ENCODE results near the gene KRTAP5-6. TPM values are rescaled to one million over a fixed set of nuclear protein-coding genes. Genes with fewer than 3 reads are reported as not detected.

KRTAP5-6 gene
- total RNA-seq, 2 donors from 2014 or later: not detected

DNA sequence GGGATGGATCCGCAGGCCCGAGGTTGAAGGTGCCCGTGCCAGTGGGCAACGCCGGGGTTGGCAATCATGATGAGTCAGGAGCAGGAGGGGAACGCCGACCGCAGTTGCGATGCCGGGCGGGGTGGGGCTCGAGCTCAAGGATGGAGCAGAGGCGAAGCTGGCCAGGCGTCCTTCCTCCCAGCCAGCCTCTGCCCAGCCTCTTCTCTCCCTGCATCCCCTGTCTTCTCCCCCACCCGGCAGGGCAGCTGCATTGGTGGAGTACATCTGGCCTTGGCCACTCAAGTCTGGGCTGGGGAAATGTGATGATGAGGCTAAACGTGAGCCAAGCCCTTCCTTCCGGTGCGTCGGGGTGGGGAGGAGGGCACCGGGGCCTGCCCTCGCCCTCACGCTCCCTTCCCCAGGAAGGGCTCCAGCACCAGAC lies 49.5 kb downstream of the KRTAP5-6 start:
- Histone ChIP-seq H3K4me1 (ENCODE audit: control insufficient read depth in 1 of 2, low read depth in 2 of 2) (peaks cover 26 to 49% of the 10 kb centered on the region in 2 donors), H3K27ac (peak overlapping the region in 1 of 2 donors; percentile 98)
- TF ChIP-seq, protein P1, sequence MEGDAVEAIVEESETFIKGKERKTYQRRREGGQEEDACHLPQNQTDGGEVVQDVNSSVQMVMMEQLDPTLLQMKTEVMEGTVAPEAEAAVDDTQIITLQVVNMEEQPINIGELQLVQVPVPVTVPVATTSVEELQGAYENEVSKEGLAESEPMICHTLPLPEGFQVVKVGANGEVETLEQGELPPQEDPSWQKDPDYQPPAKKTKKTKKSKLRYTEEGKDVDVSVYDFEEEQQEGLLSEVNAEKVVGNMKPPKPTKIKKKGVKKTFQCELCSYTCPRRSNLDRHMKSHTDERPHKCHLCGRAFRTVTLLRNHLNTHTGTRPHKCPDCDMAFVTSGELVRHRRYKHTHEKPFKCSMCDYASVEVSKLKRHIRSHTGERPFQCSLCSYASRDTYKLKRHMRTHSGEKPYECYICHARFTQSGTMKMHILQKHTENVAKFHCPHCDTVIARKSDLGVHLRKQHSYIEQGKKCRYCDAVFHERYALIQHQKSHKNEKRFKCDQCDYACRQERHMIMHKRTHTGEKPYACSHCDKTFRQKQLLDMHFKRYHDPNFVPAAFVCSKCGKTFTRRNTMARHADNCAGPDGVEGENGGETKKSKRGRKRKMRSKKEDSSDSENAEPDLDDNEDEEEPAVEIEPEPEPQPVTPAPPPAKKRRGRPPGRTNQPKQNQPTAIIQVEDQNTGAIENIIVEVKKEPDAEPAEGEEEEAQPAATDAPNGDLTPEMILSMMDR (IDR thresholded peaks at IDR 0.05): no peak

GRCh38 chr11:1746956-1747752 lies 50.2 kb downstream of the KRTAP5-6 start:
- Histone ChIP-seq H3K36me3 (no peaks in the 10 kb centered on the region), H3K4me1 (ENCODE audit: control insufficient read depth in 1 of 2, low read depth in 2 of 2) (peaks cover 32 to 55% of the 10 kb centered on the region in 2 donors), H3K27me3 (replicated peaks; ENCODE audit: insufficient read depth) (no peaks in the 10 kb centered on the region), H3K27ac (peak overlapping the region in 1 of 2 donors; percentile 98), H3K4me3 (peak overlapping the region; percentile 88), H3K9me3 (no peaks in the 10 kb centered on the region)
- DNase-seq (ENCODE audit: low spot score) (no peak), ATAC-seq (ENCODE audit: insufficient number of reproducible peaks, low FRiP score, low read depth) (no peak)
- TF ChIP-seq, protein P1 (IDR thresholded peaks at IDR 0.05): no peak

More for the DNA sequence above, 49.5 kb downstream of the KRTAP5-6 start:
- Histone ChIP-seq H3K27me3 (replicated peaks; ENCODE audit: insufficient read depth) (no peaks in the 10 kb centered on the region), H3K4me3 (peak overlapping the region; percentile 88), H3K36me3 (no peaks in the 10 kb centered on the region), H3K9me3 (no peaks in the 10 kb centered on the region)
- DNase-seq (ENCODE audit: low spot score): no peak
- ATAC-seq (ENCODE audit: insufficient number of reproducible peaks, low FRiP score, low read depth): no peak

Other genes with a start within 250 kb of the KRTAP5-6 start
- gene MOB2, start 210.4 kb upstream of the KRTAP5-6 start, total RNA-seq: 10 to 100 TPM; 31.4 to 87.7 TPM
- gene DUSP8, start 124.9 kb upstream of the KRTAP5-6 start, total RNA-seq: 1 to 10 TPM; 3.7 to 7.6 TPM
- gene KRTAP5-1, start 111.9 kb upstream of the KRTAP5-6 start, total RNA-seq: not detected
- not detected for gene KRTAP5-2, start 98.9 kb upstream of the KRTAP5-6 start, total RNA-seq
- gene KRTAP5-3, start 88.7 kb upstream of the KRTAP5-6 start, total RNA-seq: not detected
- not detected for gene KRTAP5-4, start 75.1 kb upstream of the KRTAP5-6 start, total RNA-seq
- gene KRTAP5-5, start 67.4 kb upstream of the KRTAP5-6 start, total RNA-seq: not detected
- gene IFITM10, start 53.4 kb downstream of the KRTAP5-6 start, total RNA-seq: 10 to 100 TPM; 27.2 to 28.6 TPM
- 1,000 to 10,000 TPM in 1 of 2 donors, 100 to 1,000 TPM in 1; 427 to 1,049 TPM for gene CTSD, start 66.7 kb downstream of the KRTAP5-6 start, total RNA-seq
- gene SYT8, start 137.8 kb downstream of the KRTAP5-6 start, total RNA-seq: 1 to 10 TPM; 3.4 to 3.6 TPM
- gene TNNI2, start 141.8 kb downstream of the KRTAP5-6 start, total RNA-seq: not detected
- 10 to 100 TPM; 23.6 to 40.5 TPM for gene LSP1, start 155.9 kb downstream of the KRTAP5-6 start, total RNA-seq
- under 1 TPM in 1 of 2 donors, not detected in 1; 0.41 TPM for gene PRR33, start 194.7 kb downstream of the KRTAP5-6 start, total RNA-seq
- 1 to 10 TPM; 8.3 to 9.7 TPM for gene TNNT3, start 222.5 kb downstream of the KRTAP5-6 start, total RNA-seq